Panc1 (cell line): ENCODE data around the gene PRKG1.

Experiments used
- CTCF ChIP-seq: fragments of 450-650 bp; IDR thresholded peaks from 2 replicates; pipeline ENCODE4 v1.5.1; 2017; ENCODE audit warnings: mild to moderate bottlenecking
- REST ChIP-seq, 2 experiments: IDR thresholded peaks; 2 replicates each; pipeline ENCODE4 v1.6.1; 2011 to 2012; ENCODE audit warnings: low read depth in 2 of 2, control low read depth in 1 of 2, low read length in 1 of 2, mild to moderate bottlenecking in 1 of 2, moderate library complexity in 1 of 2; ENCODE audit not compliant: insufficient read depth in 1 of 2
- TCF7L2 ChIP-seq: IDR thresholded peaks from 2 replicates; pipeline ENCODE4 v1.6.1; 2011; ENCODE audit warnings: mild to moderate bottlenecking, low read depth, low read length, inconsistent platforms

GRCh38 chr10:52068485-52068884, 994.2 kb downstream of the PRKG1 start:
- TF ChIP-seq TCF7L2 (no peak), CTCF (no peak), REST (IDR thresholded peaks at IDR 0.05; ENCODE audit: insufficient read depth in 1 of 2, low read depth in 2 of 2, low read length in 1 of 2) (no peak)
